ENCODE measurements around the gene CAMTA1. TPM values are rescaled to one million over a fixed set of nuclear protein-coding genes. Genes with fewer than 3 reads are reported as not detected.

Gene CAMTA1
- polyA plus RNA-seq, 1 experiment, result 64.9 TPM

- ChIA-PET CTCF (no interaction called here), POLR2A (no interaction called here)
- peak; percentile 19; the same call in 1 of the 2 replicates for TF ChIP-seq CTCF (IDR thresholded peaks at IDR 0.05; ENCODE audit: low read depth, low read length)
- H3K4me3 ChIP-seq (ENCODE audit: low read depth, low read length), result no peak overlapping the region
- no peak for DNase-seq (ENCODE audit: low read depth, low spot score)
- peaks cover 2% of the 10 kb centered on the region; the same call in 1 of the 2 replicates for H3K9me3 ChIP-seq (ENCODE audit: control insufficient read depth, insufficient read depth, low read length)
- peaks cover 8% of the 10 kb centered on the region for H3K27me3 ChIP-seq (ENCODE audit: control insufficient read depth, insufficient read depth, low read length)
- H3K27ac ChIP-seq (ENCODE audit: low read depth, low read length), result no peak overlapping the region
Observed at GRCh38 chr1:7120863-7121621, 335.8 kb downstream of the CAMTA1 start.

GRCh38 chr1:7121622-7121988 is 336.4 kb downstream of the CAMTA1 start:
- DNase-seq (ENCODE audit: low read depth, low spot score), result no peak
- ChIA-PET POLR2A (no interaction called here), CTCF (no interaction called here)
- Histone ChIP-seq H3K27me3 (ENCODE audit: control insufficient read depth, insufficient read depth, low read length) (peaks cover 8% of the 10 kb centered on the region), H3K9me3 (ENCODE audit: control insufficient read depth, insufficient read depth, low read length) (peaks cover 2% of the 10 kb centered on the region; the same call in 1 of the 2 replicates), H3K27ac (ENCODE audit: low read depth, low read length) (no peak overlapping the region), H3K4me3 (ENCODE audit: low read depth, low read length) (no peak overlapping the region)
- no peak for TF ChIP-seq CTCF (IDR thresholded peaks at IDR 0.05; ENCODE audit: low read depth, low read length)

- Histone ChIP-seq H3K9me3 (ENCODE audit: control insufficient read depth, insufficient read depth, low read length) (peaks cover 2% of the 10 kb centered on the region; the same call in 1 of the 2 replicates), H3K27me3 (ENCODE audit: control insufficient read depth, insufficient read depth, low read length) (peaks cover 17% of the 10 kb centered on the region), H3K4me3 (ENCODE audit: low read depth, low read length) (no peak overlapping the region), H3K27ac (ENCODE audit: low read depth, low read length) (no peak overlapping the region)
- POLR2A ChIA-PET, result no interaction called here
- CTCF ChIA-PET, result interaction anchor here (1.1 kb wide), 1 partner anchor 520 kb away, joined by 3 read pairs; no protein-coding TSS in a partner anchor
- DNase-seq (ENCODE audit: low read depth, low spot score), result no peak
- TF ChIP-seq CTCF (IDR thresholded peaks at IDR 0.05; ENCODE audit: low read depth, low read length), result no peak
Observed at GRCh38 chr1:7127322-7128075, 342.2 kb downstream of the CAMTA1 start.

- ChIA-PET POLR2A (no interaction called here), CTCF (interaction anchor here (1.1 kb wide), 1 partner anchor 519 kb away, joined by 3 read pairs; no protein-coding TSS in a partner anchor)
- H3K4me3 ChIP-seq (ENCODE audit: low read depth, low read length), result no peak overlapping the region
Observed at GRCh38 chr1:7128293-7128692, 343.0 kb downstream of the CAMTA1 start.

More at GRCh38 chr1:7128293-7128692, 343.0 kb downstream of the CAMTA1 start:
- peaks cover 2% of the 10 kb centered on the region; the same call in 1 of the 2 replicates for H3K9me3 ChIP-seq (ENCODE audit: control insufficient read depth, insufficient read depth, low read length)
- DNase-seq (ENCODE audit: low read depth, low spot score), result no peak
- H3K27me3 ChIP-seq (ENCODE audit: control insufficient read depth, insufficient read depth, low read length), result peaks cover 16% of the 10 kb centered on the region
- no peak overlapping the region for H3K27ac ChIP-seq (ENCODE audit: low read depth, low read length)
- no peak for TF ChIP-seq CTCF (IDR thresholded peaks at IDR 0.05; ENCODE audit: low read depth, low read length)
